IMR-90 (cell line): ENCODE results near the gene TEX48. TPM values are rescaled to one million over a fixed set of nuclear protein-coding genes. Genes with fewer than 3 reads are reported as not detected.

ENCODE experiments used
- ATAC-seq: fragments of 200-7000 bp; cut with Tn5 transposase; 2 replicates; pipeline ENCODE4 v1.9.1; 2020; ENCODE audit warnings: low read depth, mild to moderate bottlenecking, moderate library complexity
- BruUV-seq: library from RNA; stranded (reverse); fragments of 400-500 nt; replicated peaks from 2 replicates; lab custom pipeline; 2021; lab: Mats Ljungman, UMichigan
- CTCF ChIA-PET: fragments of 300-600 bp; formaldehyde crosslinking; extraction: SDS; loops from one replicate; lab custom pipeline; 2021; ENCODE audit warnings: antibody characterized with exemption; lab: Yijun Ruan, JAX
- POLR2A ChIA-PET: fragments of 300-600 bp; sonication (Branson Sonifier 250); formaldehyde crosslinking; loops from one replicate; lab custom pipeline; 2022; ENCODE audit warnings: antibody characterized with exemption; ENCODE audit not compliant: unreplicated experiment; lab: Charles Lee
- DNase-seq: peaks from one replicate; pipeline ENCODE4 v3.0.0; 2013
- H2AFZ ChIP-seq: replicated peaks from 2 replicates; pipeline ENCODE3; 2013; ENCODE audit warnings: low read length, mild to moderate bottlenecking; ENCODE audit not compliant: poor library complexity
- H2AK5ac ChIP-seq: 2 replicates; pipeline ENCODE4 v1.6.1; 2013; ENCODE audit warnings: low read depth, low read length, inconsistent platforms
- H2AK9ac ChIP-seq: replicated peaks from 2 replicates; pipeline ENCODE3; 2013; ENCODE audit warnings: mild to moderate bottlenecking, low read depth, low read length, moderate library complexity; ENCODE audit not compliant: poor library complexity
- H2BK120ac ChIP-seq: 2 replicates; pipeline ENCODE4 v1.6.1; 2013; ENCODE audit warnings: low read depth, low read length, inconsistent platforms
- H2BK15ac ChIP-seq: 3 replicates; pipeline ENCODE4 v1.6.1; 2013; ENCODE audit warnings: low read depth, low read length, inconsistent platforms
- H2BK20ac ChIP-seq: 2 replicates; pipeline ENCODE4 v1.6.1; 2013; ENCODE audit warnings: low read depth, mild to moderate bottlenecking, inconsistent platforms, low read length, moderate library complexity
- H2BK5ac ChIP-seq: 2 replicates; pipeline ENCODE4 v1.6.1; 2013; ENCODE audit warnings: mild to moderate bottlenecking, low read depth, low read length, inconsistent platforms; ENCODE audit not compliant: poor library complexity, severe bottlenecking
- H3K14ac ChIP-seq: replicated peaks from 2 replicates; pipeline ENCODE4 v1.6.1; 2013; ENCODE audit warnings: low read depth, low read length, inconsistent platforms
- H3K18ac ChIP-seq: 2 replicates; pipeline ENCODE4 v1.6.1; 2013; ENCODE audit warnings: low read depth, low read length, control low read depth
- H3K23ac ChIP-seq: 2 replicates; pipeline ENCODE4 v1.6.1; 2013; ENCODE audit warnings: low read depth, low read length, inconsistent platforms
- H3K27ac ChIP-seq: 2 replicates; pipeline ENCODE4 v1.5.1; 2013; ENCODE audit warnings: mild to moderate bottlenecking, control low read depth, low read length; ENCODE audit not compliant: insufficient read depth
- H3K27me3 ChIP-seq: 2 replicates; pipeline ENCODE4 v1.6.1; 2013; ENCODE audit warnings: low read length; ENCODE audit not compliant: control insufficient read depth, insufficient read depth
- H3K36me3 ChIP-seq: 2 replicates; pipeline ENCODE4 v1.6.1; 2013; ENCODE audit warnings: low read length, mixed read lengths; ENCODE audit not compliant: control insufficient read depth, insufficient read depth
- H3K4ac ChIP-seq: 2 replicates; pipeline ENCODE4 v1.6.1; 2013; ENCODE audit warnings: low read depth, low read length, inconsistent platforms
- H3K4me1 ChIP-seq: 2 replicates; pipeline ENCODE4 v1.6.1; 2013; ENCODE audit warnings: low read length, mixed read lengths; ENCODE audit not compliant: control insufficient read depth, insufficient read depth
- H3K4me2 ChIP-seq: 2 replicates; pipeline ENCODE4 v1.6.1; 2013; ENCODE audit warnings: low read depth, mild to moderate bottlenecking, control low read depth, low read length, moderate library complexity
- H3K4me3 ChIP-seq: 2 replicates; pipeline ENCODE4 v1.5.1; 2013; ENCODE audit warnings: low read depth, mild to moderate bottlenecking, control low read depth, low read length, moderate library complexity; ENCODE audit not compliant: insufficient read depth
- H3K56ac ChIP-seq: 2 replicates; pipeline ENCODE4 v1.6.1; 2013; ENCODE audit warnings: low read length, inconsistent platforms; ENCODE audit not compliant: insufficient read depth; ENCODE audit errors: extremely low read depth
- H3K79me1 ChIP-seq, 2 experiments: 2 replicates each; pipeline ENCODE4 v1.6.1; 2013; ENCODE audit warnings: low read length in 2 of 2, inconsistent platforms in 1 of 2, low read depth in 1 of 2
- H3K9ac ChIP-seq: 2 replicates; pipeline ENCODE4 v1.6.1; 2013; ENCODE audit warnings: low read depth, low read length, control low read depth
- H3K9me1 ChIP-seq: 2 replicates; pipeline ENCODE4 v1.6.1; 2013; ENCODE audit warnings: low read length, inconsistent platforms; ENCODE audit not compliant: insufficient read depth
- H3K9me3 ChIP-seq: 2 replicates; pipeline ENCODE4 v1.6.1; 2013; ENCODE audit warnings: low read length; ENCODE audit not compliant: control insufficient read depth, insufficient read depth
- H4K20me1 ChIP-seq: 2 replicates; pipeline ENCODE4 v1.6.1; 2013; ENCODE audit warnings: low read length, inconsistent platforms; ENCODE audit not compliant: insufficient read depth
- H4K5ac ChIP-seq: 2 replicates; pipeline ENCODE4 v1.6.1; 2013; ENCODE audit warnings: mild to moderate bottlenecking, low read depth, low read length, control low read depth
- H4K8ac ChIP-seq, 2 experiments: 2 replicates each; pipeline ENCODE4 v1.6.1; 2013; ENCODE audit warnings: low read depth in 2 of 2, low read length in 2 of 2, control low read depth in 1 of 2, inconsistent platforms in 1 of 2
- H4K91ac ChIP-seq: 2 replicates; pipeline ENCODE4 v1.6.1; 2013; ENCODE audit warnings: low read depth, low read length, inconsistent platforms; ENCODE audit not compliant: insufficient read depth
- BHLHE40 ChIP-seq: fragments of 150-350 bp; IDR thresholded peaks from 2 replicates; pipeline ENCODE4 v1.6.1; 2016; ENCODE audit warnings: mild to moderate bottlenecking, low read depth, low read length
- CEBPB ChIP-seq: IDR thresholded peaks from 2 replicates; pipeline ENCODE4 v1.6.1; 2012; ENCODE audit warnings: low read depth, low read length, improper control_type of control experiment
- CHD1 ChIP-seq: IDR thresholded peaks from 2 replicates; pipeline ENCODE4 v1.6.1; 2012; ENCODE audit warnings: low read depth, low read length, improper control_type of control experiment
- CTCF ChIP-seq: conservative IDR thresholded peaks from 2 replicates; pipeline ENCODE4 v1.5.1; 2012; ENCODE audit warnings: mild to moderate bottlenecking, low read depth, low read length, improper control_type of control experiment
- ELK1 ChIP-seq: fragments of 150-350 bp; IDR thresholded peaks from 2 replicates; pipeline ENCODE4 v1.6.1; 2016; ENCODE audit warnings: low read depth, mild to moderate bottlenecking, low read length, moderate library complexity, borderline replicate concordance
- FOS ChIP-seq: fragments of 150-350 bp; IDR thresholded peaks from 2 replicates; pipeline ENCODE4 v1.6.1; 2016; ENCODE audit warnings: low read depth, low read length
- MAFK ChIP-seq: IDR thresholded peaks from 2 replicates; pipeline ENCODE4 v1.6.1; 2012; ENCODE audit warnings: low read depth, low read length, improper control_type of control experiment
- MAZ ChIP-seq: IDR thresholded peaks from 2 replicates; pipeline ENCODE4 v1.6.1; 2012; ENCODE audit warnings: low read depth, mild to moderate bottlenecking, low read length, improper control_type of control experiment, moderate library complexity, borderline replicate concordance
- MXI1 ChIP-seq: IDR thresholded peaks from 2 replicates; pipeline ENCODE4 v1.6.1; 2012; ENCODE audit warnings: low read depth, mild to moderate bottlenecking, low read length, moderate library complexity, borderline replicate concordance
- NFE2L2 ChIP-seq: fragments of 150-350 bp; IDR thresholded peaks from 2 replicates; pipeline ENCODE4 v1.6.1; 2016; ENCODE audit warnings: low read depth, mild to moderate bottlenecking, low read length
- POLR2A ChIP-seq: IDR thresholded peaks from 2 replicates; pipeline ENCODE4 v1.6.1; 2012; ENCODE audit warnings: mild to moderate bottlenecking, low read depth, low read length
- RAD21 ChIP-seq: IDR thresholded peaks from 2 replicates; pipeline ENCODE4 v1.6.1; 2012; ENCODE audit warnings: low read length, improper control_type of control experiment
- RFX5 ChIP-seq: IDR thresholded peaks from 2 replicates; pipeline ENCODE4 v1.8.0; 2012; ENCODE audit warnings: low read depth, mild to moderate bottlenecking, low read length, moderate library complexity
- SMC3 ChIP-seq: fragments of 150-350 bp; IDR thresholded peaks from 2 replicates; pipeline ENCODE4 v1.6.1; 2016; ENCODE audit warnings: low read depth, mild to moderate bottlenecking, antibody characterized with exemption, low read length, moderate library complexity
- USF2 ChIP-seq: fragments of 150-350 bp; IDR thresholded peaks from 2 replicates; pipeline ENCODE4 v1.6.1; 2017; ENCODE audit warnings: mild to moderate bottlenecking, antibody characterized with exemption, low read length, low read depth
- WGBS, 2 experiments: methylation state at CpG; one replicate each; pipeline versions ENCODE4 v1.1.5 to v1.1.7; 2013; ENCODE audit warnings: missing lambda C conversion rate in 2 of 2; ENCODE audit not compliant: insufficient read length in 1 of 2; ENCODE audit errors: extremely low coverage in 2 of 2; 5-methylcytosine and 5-hydroxymethylcytosine counted together
- dilution Hi-C: fragments of 300-500 bp; cut with HindIII; formaldehyde crosslinking; loops from one replicate; pipeline ENCODE4 v1.14.3; 2018; ENCODE audit warnings: low sequenced_read_pairs; ENCODE audit not compliant: unreplicated experiment
- in situ Hi-C: fragments of 300-500 bp; cut with MboI; formaldehyde crosslinking; loops from 3 replicates; pipeline ENCODE4 v1.14.3; 2019; ENCODE audit warnings: low sequenced_read_pairs, inconsistent platforms, mixed read lengths
- intact Hi-C: fragments of 100-400 bp; cut with micrococcal nuclease; formaldehyde crosslinking; loops from 2 replicates; pipeline ENCODE4 v1.10.0; 2022
- polyA plus RNA-seq, 3 experiments: library from polyadenylated mRNA; depleted of rRNA; stranded (reverse); fragments of >200 nt; gene quantifications; 2 replicates each; pipeline ENCODE4 v1.2.3, GENCODE V29; 2012; ENCODE audit warnings: low replicate concordance in 1 of 3
- total RNA-seq: library from RNA; depleted of rRNA; stranded (reverse); fragments of >200 nt; gene quantifications from 2 replicates; pipeline ENCODE4 v1.2.3, GENCODE V29; 2012

TEX48 gene
- total and polyA plus RNA-seq, 2 of the 4 experiments (the other 2 are of a cell fraction): not detected

- no peak overlapping the region for H2BK20ac ChIP-seq
- no peak overlapping the region for H4K5ac ChIP-seq
- H4K91ac ChIP-seq: no peak overlapping the region
- no peak overlapping the region for H2AFZ ChIP-seq
- 86% methylated on average over 1 of the region's 2 CpGs; no CpG with 5 or more reads in 1 of the 2 experiments for WGBS, 2 experiments
- H2BK15ac ChIP-seq: no peak overlapping the region
- H3K4me2 ChIP-seq: no peak overlapping the region
- H2AK9ac ChIP-seq: no peak overlapping the region
- H4K20me1 ChIP-seq: no peaks in the 10 kb centered on the region
- no peak overlapping the region for H3K14ac ChIP-seq
- in situ Hi-C loops: no loop called here
- no peaks in the 10 kb centered on the region for H3K9me3 ChIP-seq
- BruUV-seq: no TSS peak
- TF ChIP-seq CHD1 (no peak), SMC3 (no peak), CTCF (no peak), FOS (no peak), CEBPB (no peak), MAFK (no peak), RAD21 (no peak), RFX5 (no peak), POLR2A (no peak), MXI1 (no peak), BHLHE40 (no peak), USF2 (no peak), ELK1 (no peak), NFE2L2 (no peak), MAZ (no peak)
- no peak overlapping the region for H3K18ac ChIP-seq
- DNase-seq (no peak), ATAC-seq (no peak)
- no peak overlapping the region for H3K56ac ChIP-seq
- peaks cover 35% of the 10 kb centered on the region for H3K27me3 ChIP-seq
- no peaks in the 10 kb centered on the region for H3K9me1 ChIP-seq
- H3K9ac ChIP-seq: no peak overlapping the region
- no peak overlapping the region for H4K8ac ChIP-seq
- CTCF ChIA-PET: interaction anchor here (0.6 kb wide), 2 partner anchors 16 to 883 kb away, joined by 3 to 4 read pairs; no protein-coding TSS in a partner anchor
- H3K4ac ChIP-seq: no peak overlapping the region
- no peaks in the 10 kb centered on the region for H3K4me1 ChIP-seq
- intact Hi-C loops: no loop called here
- H3K27ac ChIP-seq: no peak overlapping the region
- no peak overlapping the region for H2BK5ac ChIP-seq
- no peaks in the 10 kb centered on the region for H3K79me1 ChIP-seq
- no peak overlapping the region for H2AK5ac ChIP-seq
- no peak overlapping the region for H3K4me3 ChIP-seq
- POLR2A ChIA-PET: no interaction called here
- no peak overlapping the region for H2BK120ac ChIP-seq
- dilution Hi-C loops: no loop called here
- no peaks in the 10 kb centered on the region for H3K36me3 ChIP-seq
- no peak overlapping the region for H3K23ac ChIP-seq
Observed at GRCh38 chr9:114706711-114707110, 24.7 kb upstream of the TEX48 start.
